ENCODE measurements around the gene SIRT7.
"Not testable (repeated sequence)": the region's sequence is repeated elsewhere in the genome, so short reads cannot be mapped to it uniquely, and the experiment has no call there.

GRCh38 chr17:81918333-81918669 is 325 bp upstream of the SIRT7 start:
- not testable (repeated sequence) for TF ChIP-seq CTCF, POLR2AphosphoS5, POLR2A, EP300 (IDR thresholded peaks at IDR 0.05)
